Midbrain (tissue), 1 donor: ENCODE data around the gene CLEC14A.

Experiments
- DNase-seq: peaks from one replicate; lab custom pipeline; 2025; lab: John Stamatoyannopoulos, UW

CLEC14A gene

GRCh38 chr14:38248321-38249028 is 7.4 kb downstream of the CLEC14A start:
- DNase-seq = no peak

DNA sequence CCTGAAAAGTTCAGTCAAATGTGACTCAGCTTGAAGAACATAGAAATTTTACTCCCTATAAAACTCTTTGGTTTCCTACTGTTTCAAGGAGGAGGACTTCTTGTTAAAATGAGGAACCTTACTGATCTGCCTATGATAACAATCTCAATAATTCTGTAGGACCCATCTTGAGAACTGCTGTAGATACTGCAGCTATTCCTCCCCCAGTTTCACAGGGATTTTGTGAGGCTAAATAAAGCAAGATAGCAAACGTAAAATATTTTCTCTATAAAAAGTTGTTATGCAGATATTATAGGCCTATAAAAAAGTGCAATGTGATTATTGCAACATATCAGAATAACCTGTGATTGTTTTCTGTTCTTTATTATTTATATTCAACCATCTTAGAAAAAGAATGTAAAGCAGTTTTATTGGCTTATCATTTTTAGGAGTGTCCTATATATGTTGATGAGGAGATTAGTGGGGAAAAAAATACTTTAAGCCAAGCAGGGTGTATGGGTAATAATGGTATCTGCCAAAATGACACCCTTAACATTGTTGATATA is 12.1 kb downstream of the CLEC14A start:
- DNase-seq = no peak

- no peak for DNase-seq
These were observed 17.0 kb downstream of the CLEC14A start for GRCh38 chr14:38238878-38239277.

- DNase-seq = no peak
These were observed 17.6 kb downstream of the CLEC14A start for GRCh38 chr14:38238332-38238731.

DNA sequence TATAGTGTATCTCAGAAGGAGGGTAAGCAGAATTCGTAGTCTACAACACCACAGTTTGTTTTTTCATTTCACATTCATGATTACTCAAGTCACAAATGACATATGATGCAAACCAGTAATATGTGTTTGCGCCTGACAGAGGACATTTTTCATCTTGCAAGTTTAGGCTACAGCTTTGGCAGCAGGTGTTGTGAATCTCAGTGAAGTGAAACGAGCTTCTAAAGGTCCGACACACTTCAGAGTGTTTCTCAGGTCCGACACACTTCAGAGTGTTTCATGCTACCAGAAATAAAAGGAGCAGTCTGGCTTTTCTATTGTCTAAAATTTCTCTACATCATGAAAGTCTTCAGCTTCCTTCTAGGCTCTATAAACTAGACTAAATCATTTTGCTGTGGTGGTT is 22.7 kb downstream of the CLEC14A start:
- no peak for DNase-seq

- DNase-seq = no peak
These were observed 29.5 kb downstream of the CLEC14A start for GRCh38 chr14:38226366-38226765.

- no peak for DNase-seq
These were observed 29.9 kb downstream of the CLEC14A start for GRCh38 chr14:38225946-38226345.

DNA sequence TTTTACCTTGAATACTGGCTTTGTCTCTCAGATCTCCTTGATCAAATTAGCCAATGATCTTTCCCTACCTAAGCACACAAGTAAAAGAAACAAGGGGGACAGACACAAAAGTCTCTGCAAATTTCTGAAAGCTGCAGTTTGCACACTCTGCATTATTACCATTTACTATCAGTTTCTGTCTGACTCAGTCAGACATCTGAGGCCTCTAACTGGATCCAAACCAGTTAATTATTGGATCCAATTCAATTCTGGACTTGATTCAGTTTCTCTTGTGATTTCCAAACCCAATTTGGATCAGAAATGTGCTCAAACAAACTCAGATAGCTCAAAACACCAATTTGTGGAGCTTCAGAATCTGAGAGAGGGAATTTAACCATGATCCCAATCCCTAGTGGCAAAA is 31.6 kb downstream of the CLEC14A start:
- DNase-seq = no peak

DNA sequence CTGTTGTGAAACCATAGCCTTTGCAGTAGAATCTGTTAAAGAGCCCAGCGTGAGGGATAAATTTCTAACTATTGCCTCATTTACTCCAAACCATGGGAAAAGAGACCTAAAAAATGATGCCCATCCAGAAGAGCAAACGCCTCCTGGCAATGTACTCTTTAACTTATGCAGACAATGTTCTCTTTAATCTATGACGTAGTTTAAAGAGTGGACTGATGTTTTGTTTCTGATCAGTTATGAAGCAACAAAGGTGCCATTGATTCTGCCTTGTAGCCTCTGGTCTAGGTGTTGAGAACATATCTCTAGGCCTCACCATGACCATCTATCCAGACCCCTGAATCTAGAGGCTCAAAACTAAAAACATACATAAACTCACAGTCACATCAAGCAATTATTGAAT is 34.8 kb downstream of the CLEC14A start:
- no peak for DNase-seq

DNA sequence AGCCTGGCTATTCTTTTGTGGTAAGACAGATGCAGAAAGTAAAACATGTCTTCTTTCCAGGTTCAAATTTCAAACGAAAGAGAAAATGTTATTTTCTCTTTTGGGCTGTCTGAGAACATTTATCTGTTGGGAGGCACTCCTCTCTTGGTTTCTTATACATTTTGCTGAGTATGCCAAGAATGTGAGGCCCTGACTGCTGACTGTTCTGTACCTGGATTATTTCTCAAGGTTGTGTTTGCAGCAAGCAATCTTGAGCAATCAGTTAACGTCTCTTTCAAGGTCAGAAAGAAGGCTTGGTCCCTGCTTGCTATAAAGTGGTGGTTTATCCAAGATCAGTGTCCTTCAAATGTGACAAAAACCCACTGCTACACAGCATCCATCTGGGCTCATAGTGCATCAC is 38.3 kb downstream of the CLEC14A start:
- DNase-seq = no peak

- DNase-seq = no peak
These were observed 42.9 kb downstream of the CLEC14A start for GRCh38 chr14:38213001-38213400.

- no peak for DNase-seq
These were observed 43.8 kb downstream of the CLEC14A start for GRCh38 chr14:38212111-38212510.

- no peak for DNase-seq
These were observed 44.6 kb downstream of the CLEC14A start for GRCh38 chr14:38211255-38211735.

- no peak for DNase-seq
These were observed 45.2 kb downstream of the CLEC14A start for GRCh38 chr14:38210587-38211216.

DNA sequence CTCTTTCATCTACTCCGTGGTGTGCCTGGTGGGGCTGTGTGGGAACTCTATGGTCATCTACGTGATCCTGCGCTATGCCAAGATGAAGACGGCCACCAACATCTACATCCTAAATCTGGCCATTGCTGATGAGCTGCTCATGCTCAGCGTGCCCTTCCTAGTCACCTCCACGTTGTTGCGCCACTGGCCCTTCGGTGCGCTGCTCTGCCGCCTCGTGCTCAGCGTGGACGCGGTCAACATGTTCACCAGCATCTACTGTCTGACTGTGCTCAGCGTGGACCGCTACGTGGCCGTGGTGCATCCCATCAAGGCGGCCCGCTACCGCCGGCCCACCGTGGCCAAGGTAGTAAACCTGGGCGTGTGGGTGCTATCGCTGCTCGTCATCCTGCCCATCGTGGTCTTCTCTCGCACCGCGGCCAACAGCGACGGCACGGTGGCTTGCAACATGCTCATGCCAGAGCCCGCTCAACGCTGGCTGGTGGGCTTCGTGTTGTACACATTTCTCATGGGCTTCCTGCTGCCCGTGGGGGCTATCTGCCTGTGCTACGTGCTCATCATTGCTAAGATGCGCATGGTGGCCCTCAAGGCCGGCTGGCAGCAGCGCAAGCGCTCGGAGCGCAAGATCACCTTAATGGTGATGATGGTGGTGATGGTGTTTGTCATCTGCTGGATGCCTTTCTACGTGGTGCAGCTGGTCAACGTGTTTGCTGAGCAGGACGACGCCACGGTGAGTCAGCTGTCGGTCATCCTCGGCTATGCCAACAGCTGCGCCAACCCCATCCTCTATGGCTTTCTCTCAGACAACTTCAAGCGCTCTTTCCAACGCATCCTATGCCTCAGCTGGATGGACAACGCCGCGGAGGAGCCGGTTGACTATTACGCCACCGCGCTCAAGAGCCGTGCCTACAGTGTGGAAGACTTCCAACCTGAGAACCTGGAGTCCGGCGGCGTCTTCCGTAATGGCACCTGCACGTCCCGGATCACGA is 46.0 kb downstream of the CLEC14A start:
- DNase-seq = no peak

- no peak for DNase-seq
These were observed 47.0 kb downstream of the CLEC14A start for GRCh38 chr14:38208618-38209562.

- no peak for DNase-seq
These were observed 47.9 kb downstream of the CLEC14A start, which contains the start of gene SSTR1 for GRCh38 chr14:38207736-38208617. SSTR1 (plus strand) TSS chr14:38207904; CDS start chr14:38209390, 1,486 bp downstream.

- no peak for DNase-seq
These were observed 48.5 kb downstream of the CLEC14A start for GRCh38 chr14:38207377-38207735.

GRCh38 chr14:38206689-38207376 is 49.1 kb downstream of the CLEC14A start:
- no peak for DNase-seq
